BE2C (cell line): ENCODE results near the gene APLF.
"Not testable (repeated sequence)": the region's sequence is repeated elsewhere in the genome, so short reads cannot be mapped to it uniquely, and the experiment has no call there.

Experiments
- DNase-seq: peaks from one replicate; pipeline ENCODE4 v3.0.0-alpha.2; 2020
- H3K27me3 ChIP-seq: fragments of 250-450 bp; sonication (Bioruptor Pico); 2 replicates; pipeline ENCODE4 v1.5.1; 2020; ENCODE audit warnings: mild to moderate bottlenecking
- H3K36me3 ChIP-seq: fragments of 250-450 bp; sonication (Bioruptor Pico); 2 replicates; pipeline ENCODE4 v1.5.1; 2020; ENCODE audit warnings: mild to moderate bottlenecking
- H3K4me1 ChIP-seq: fragments of 250-450 bp; sonication (Bioruptor Pico); 2 replicates; pipeline ENCODE4 v1.5.1; 2020
- H3K4me3 ChIP-seq: 2 replicates; pipeline ENCODE4 v1.5.1; 2011; ENCODE audit warnings: low read depth, low read length
- H3K9me3 ChIP-seq: fragments of 250-450 bp; sonication (Bioruptor Pico); 2 replicates; pipeline ENCODE4 v1.5.1; 2020
- TF ChIP-seq, protein P1 (sequence below): IDR thresholded peaks from 2 replicates; pipeline ENCODE4 v1.5.1; 2012; ENCODE audit warnings: mild to moderate bottlenecking, low read depth, low read length

APLF gene

DNA sequence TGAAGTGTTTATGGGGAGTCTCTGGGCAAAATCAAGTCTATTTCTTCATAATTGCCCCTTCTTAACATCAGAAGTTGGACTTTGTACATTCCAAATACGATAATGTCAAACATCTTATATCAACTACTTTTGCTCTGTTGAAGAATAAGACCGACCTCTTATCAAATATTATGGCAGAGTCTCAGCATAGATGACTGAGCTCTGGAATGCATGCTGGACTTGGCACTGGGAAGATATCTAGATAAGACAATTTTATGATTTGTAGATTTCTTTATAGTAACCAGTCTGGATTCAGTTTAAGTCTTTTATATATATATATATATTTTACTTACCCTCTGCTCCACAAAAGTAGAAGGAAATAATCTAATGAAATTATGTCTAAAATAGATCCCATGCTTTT is 8.2 kb downstream of the APLF start:
- Histone ChIP-seq H3K36me3 (no peaks in the 10 kb centered on the region), H3K9me3 (no peaks in the 10 kb centered on the region), H3K4me1 (no peaks in the 10 kb centered on the region), H3K4me3 (no peak overlapping the region), H3K27me3 (peaks cover 2% of the 10 kb centered on the region; the same call in 1 of the 2 replicates)
- TF ChIP-seq, protein P1, sequence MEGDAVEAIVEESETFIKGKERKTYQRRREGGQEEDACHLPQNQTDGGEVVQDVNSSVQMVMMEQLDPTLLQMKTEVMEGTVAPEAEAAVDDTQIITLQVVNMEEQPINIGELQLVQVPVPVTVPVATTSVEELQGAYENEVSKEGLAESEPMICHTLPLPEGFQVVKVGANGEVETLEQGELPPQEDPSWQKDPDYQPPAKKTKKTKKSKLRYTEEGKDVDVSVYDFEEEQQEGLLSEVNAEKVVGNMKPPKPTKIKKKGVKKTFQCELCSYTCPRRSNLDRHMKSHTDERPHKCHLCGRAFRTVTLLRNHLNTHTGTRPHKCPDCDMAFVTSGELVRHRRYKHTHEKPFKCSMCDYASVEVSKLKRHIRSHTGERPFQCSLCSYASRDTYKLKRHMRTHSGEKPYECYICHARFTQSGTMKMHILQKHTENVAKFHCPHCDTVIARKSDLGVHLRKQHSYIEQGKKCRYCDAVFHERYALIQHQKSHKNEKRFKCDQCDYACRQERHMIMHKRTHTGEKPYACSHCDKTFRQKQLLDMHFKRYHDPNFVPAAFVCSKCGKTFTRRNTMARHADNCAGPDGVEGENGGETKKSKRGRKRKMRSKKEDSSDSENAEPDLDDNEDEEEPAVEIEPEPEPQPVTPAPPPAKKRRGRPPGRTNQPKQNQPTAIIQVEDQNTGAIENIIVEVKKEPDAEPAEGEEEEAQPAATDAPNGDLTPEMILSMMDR = no peak
- DNase-seq = no peak

DNA sequence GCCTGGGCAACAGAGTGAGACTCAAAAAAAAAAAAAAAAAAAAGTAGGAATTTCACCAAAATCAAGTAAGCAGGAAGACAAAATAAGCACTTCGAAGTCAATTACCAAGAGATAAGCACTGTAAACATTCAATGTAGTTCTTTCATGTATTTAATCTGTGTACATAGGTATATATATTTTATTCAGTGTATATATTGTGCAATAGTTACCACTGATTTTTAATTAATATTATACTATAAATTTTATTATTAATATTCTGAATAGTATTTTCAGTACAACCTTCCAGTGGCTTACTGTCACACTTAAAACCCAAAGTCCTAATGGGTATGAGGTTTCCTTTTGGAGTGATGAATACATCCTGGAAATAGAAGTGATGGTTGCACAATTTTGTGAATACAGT is 9.1 kb downstream of the APLF start:
- H3K9me3 ChIP-seq = no peaks in the 10 kb centered on the region
- no peak for DNase-seq
- TF ChIP-seq, protein P1 = no peak

DNA sequence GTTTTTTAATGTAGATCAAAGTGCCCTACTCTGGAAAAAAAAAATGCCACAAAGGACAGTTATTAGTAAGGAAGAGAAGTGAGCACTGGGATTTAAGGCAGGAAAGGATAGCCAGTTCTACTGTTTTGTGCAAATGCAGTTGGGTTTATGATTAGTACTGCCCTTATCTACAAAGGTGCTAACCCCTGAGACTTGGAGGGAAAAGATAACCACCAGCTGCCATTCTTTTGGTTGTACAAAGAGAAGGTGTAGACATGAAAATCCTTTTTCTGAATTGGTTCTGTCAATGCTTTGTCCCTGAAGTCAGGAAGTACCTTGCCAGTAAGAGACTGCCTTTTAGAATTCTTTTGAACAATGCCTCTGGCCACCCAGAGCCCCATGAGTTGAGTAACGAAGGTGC is 11.3 kb downstream of the APLF start:
- Histone ChIP-seq H3K36me3 (no peaks in the 10 kb centered on the region), H3K4me1 (no peaks in the 10 kb centered on the region), H3K4me3 (no peak overlapping the region), H3K9me3 (no peaks in the 10 kb centered on the region), H3K27me3 (no peaks in the 10 kb centered on the region)
- DNase-seq = no peak
- TF ChIP-seq, protein P1 = no peak

More for the DNA sequence above, 9.1 kb downstream of the APLF start:
- peaks cover 2% of the 10 kb centered on the region; the same call in 1 of the 2 replicates for H3K27me3 ChIP-seq
- H3K4me3 ChIP-seq = no peak overlapping the region
- no peaks in the 10 kb centered on the region for H3K36me3 ChIP-seq
- H3K4me1 ChIP-seq = no peaks in the 10 kb centered on the region

DNA sequence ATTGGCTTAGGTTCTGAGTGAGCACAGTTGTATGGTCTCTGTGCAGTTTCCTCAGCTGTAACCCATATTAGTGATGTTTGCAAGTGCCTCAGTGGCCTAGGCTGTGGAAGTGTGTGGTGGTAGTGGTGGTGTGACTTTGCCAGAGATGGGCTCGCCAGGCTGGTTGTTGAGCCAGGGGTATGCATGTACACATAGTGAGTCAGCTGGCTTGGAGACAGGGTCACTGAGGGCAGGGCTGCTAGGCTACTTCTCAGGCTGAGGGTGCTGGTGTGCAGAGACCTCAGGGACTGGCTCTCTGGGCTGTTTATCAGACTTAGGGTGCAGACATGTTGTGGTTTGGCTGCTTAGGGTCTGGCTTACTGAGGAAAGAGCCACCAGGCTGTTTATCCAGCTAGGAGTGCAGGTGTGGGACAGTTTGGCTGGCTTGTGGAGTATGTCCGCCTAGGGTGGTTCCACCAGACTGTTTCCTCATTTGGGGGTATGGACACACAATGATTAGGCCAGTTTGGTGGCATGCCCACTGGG is 15.0 kb downstream of the APLF start:
- Histone ChIP-seq H3K27me3 (no peaks in the 10 kb centered on the region), H3K36me3 (no peaks in the 10 kb centered on the region), H3K9me3 (no peaks in the 10 kb centered on the region), H3K4me3 (no peak overlapping the region), H3K4me1 (no peaks in the 10 kb centered on the region)
- no peak for DNase-seq
- TF ChIP-seq, protein P1 = no peak

DNA sequence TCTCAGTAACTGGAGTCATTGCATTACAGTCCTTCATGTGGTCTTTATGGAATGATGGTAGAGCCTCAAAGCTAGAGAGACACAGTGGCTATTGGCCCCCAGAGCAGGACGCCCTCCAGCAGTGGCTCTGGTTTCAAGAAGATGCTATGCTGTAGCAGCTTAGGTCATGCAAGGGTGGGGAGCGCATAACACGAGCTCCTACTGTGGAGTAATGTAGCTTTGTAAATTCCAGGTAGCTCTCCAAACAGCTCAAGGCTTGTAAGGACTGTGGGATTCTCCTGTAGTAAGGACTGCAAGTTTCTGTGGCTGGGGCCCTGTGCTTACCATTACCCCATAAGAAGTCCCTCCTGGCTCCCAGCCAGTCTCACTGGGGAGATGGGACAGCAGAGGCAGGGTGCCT is 15.6 kb downstream of the APLF start:
- no peak overlapping the region for H3K4me3 ChIP-seq
- H3K27me3 ChIP-seq = no peaks in the 10 kb centered on the region
- H3K36me3 ChIP-seq = no peaks in the 10 kb centered on the region
- H3K9me3 ChIP-seq = no peaks in the 10 kb centered on the region
- TF ChIP-seq, protein P1 = no peak
- no peaks in the 10 kb centered on the region for H3K4me1 ChIP-seq
- DNase-seq = no peak

DNA sequence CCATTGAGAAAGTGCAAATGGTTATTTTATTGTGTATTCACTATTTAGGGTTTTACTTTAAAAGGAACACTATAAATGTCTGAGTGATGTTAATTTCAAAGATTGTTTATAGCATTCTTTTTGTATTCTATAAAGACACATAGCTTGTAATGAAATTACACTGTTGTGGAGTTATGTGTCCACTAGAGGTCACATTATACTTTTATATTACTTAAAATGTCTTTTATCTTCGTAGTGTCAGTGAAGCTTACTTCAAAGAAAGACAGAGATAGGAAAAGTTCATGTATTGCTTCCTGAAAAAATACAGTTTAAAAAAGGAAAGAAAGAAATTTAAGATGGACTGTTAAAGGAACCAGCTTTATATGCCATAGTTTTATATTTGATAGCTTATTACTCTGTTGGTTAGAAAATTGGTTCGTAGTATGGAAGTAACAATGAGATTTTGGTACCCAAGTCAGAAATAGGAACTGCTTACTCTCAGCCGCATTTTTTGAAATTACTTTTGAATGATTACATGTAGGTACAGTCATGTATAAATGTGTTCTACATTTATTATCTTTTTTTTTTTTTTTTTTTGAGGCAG is 20.5 kb downstream of the APLF start:
- Histone ChIP-seq H3K27me3 (no peaks in the 10 kb centered on the region), H3K4me3 (no peak overlapping the region), H3K4me1 (no peaks in the 10 kb centered on the region), H3K9me3 (no peaks in the 10 kb centered on the region), H3K36me3 (no peaks in the 10 kb centered on the region)
- TF ChIP-seq, protein P1 = peak; percentile 13; the same call in 1 of the 2 replicates
- no peak for DNase-seq

DNA sequence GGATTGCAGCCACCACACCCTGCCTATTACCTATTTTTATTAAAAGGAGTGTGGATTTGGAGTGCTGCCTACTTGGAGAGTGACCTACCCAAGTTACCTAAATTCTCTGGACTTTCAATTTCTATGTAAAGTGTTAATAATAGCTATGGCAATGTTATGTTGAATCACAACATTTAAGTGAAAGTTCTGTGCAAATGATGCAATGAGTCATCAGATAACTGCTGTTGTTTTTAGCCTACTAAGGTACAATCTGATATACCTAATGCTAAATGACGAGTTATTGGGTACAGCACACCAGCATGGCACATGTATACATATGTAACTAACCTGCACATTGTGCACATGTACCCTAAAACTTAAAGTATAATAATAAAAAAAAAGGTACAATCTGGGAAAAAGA is 21.2 kb downstream of the APLF start:
- not testable (repeated sequence) for H3K4me3 ChIP-seq

More for the DNA sequence above, 21.2 kb downstream of the APLF start:
- not testable (repeated sequence) for H3K27me3 ChIP-seq, H3K9me3 ChIP-seq, H3K36me3 ChIP-seq, DNase-seq, H3K4me1 ChIP-seq
